Measurements from ENCODE around the gene GLIPR1L1. TPM values are rescaled to one million over a fixed set of nuclear protein-coding genes. Genes with fewer than 3 reads are reported as not detected.

Gene GLIPR1L1
- total RNA-seq, 1 experiment from 2014 or later, result not detected

- no peak for TF ChIP-seq ZNF532 (CRISPR knock-in tag; IDR thresholded peaks at IDR 0.05; ENCODE audit: borderline replicate concordance)
- TF ChIP-seq ERG (CRISPR knock-in tag; IDR thresholded peaks at IDR 0.05), result peak; percentile 50; the same call in 1 of the 2 replicates
- TF ChIP-seq ATF1 (CRISPR knock-in tag; IDR thresholded peaks at IDR 0.05), result no peak
- no peak for TF ChIP-seq EMX1 (CRISPR knock-in tag; IDR thresholded peaks at IDR 0.05)
- no peak for TF ChIP-seq SMAD4 (CRISPR knock-in tag; IDR thresholded peaks at IDR 0.05)
- no peak for TF ChIP-seq ZNF219 (CRISPR knock-in tag; IDR thresholded peaks at IDR 0.05; ENCODE audit: borderline replicate concordance)
- TF ChIP-seq ZNF416 (CRISPR knock-in tag; IDR thresholded peaks at IDR 0.05), result 0 out of 2 replicates have a peak, but pooled peaks have one; percentile 59
- TF ChIP-seq MLX (CRISPR knock-in tag; IDR thresholded peaks at IDR 0.05), result no peak
- TF ChIP-seq MXD4 (CRISPR knock-in tag; IDR thresholded peaks at IDR 0.05; ENCODE audit: borderline replicate concordance), result no peak
- 0 out of 2 replicates have a peak, but pooled peaks have one; percentile 56 for TF ChIP-seq PRRX2 (CRISPR knock-in tag; IDR thresholded peaks at IDR 0.05)
- no peak for TF ChIP-seq ESRRA (CRISPR knock-in tag; IDR thresholded peaks at IDR 0.05; ENCODE audit: borderline replicate concordance)
- TF ChIP-seq IRF1 (CRISPR knock-in tag; IDR thresholded peaks at IDR 0.05), result no peak
- TF ChIP-seq ZNF281 (CRISPR knock-in tag; IDR thresholded peaks at IDR 0.05), result no peak
- no peak for TF ChIP-seq ZNF121 (CRISPR knock-in tag; IDR thresholded peaks at IDR 0.05)
- no peak for TF ChIP-seq GABPB1 (CRISPR knock-in tag; IDR thresholded peaks at IDR 0.05)
- no peak for TF ChIP-seq TCF7 (CRISPR knock-in tag; IDR thresholded peaks at IDR 0.05; ENCODE audit: low read depth)
- TF ChIP-seq RORB (CRISPR knock-in tag; IDR thresholded peaks at IDR 0.05), result no peak
- TF ChIP-seq TP53 (CRISPR knock-in tag; IDR thresholded peaks at IDR 0.05), result no peak
- no peak for TF ChIP-seq CDX4 (CRISPR knock-in tag; IDR thresholded peaks at IDR 0.05; ENCODE audit: borderline replicate concordance)
- TF ChIP-seq ZMAT4 (CRISPR knock-in tag; IDR thresholded peaks at IDR 0.05), result no peak
- TF ChIP-seq FOXJ3 (CRISPR knock-in tag; IDR thresholded peaks at IDR 0.05; ENCODE audit: borderline replicate concordance), result no peak
- TF ChIP-seq CBFB (CRISPR knock-in tag; IDR thresholded peaks at IDR 0.05; ENCODE audit: low read depth), result 0 out of 2 replicates have a peak, but pooled peaks have one; percentile 34
- no peak for TF ChIP-seq ZSCAN18 (CRISPR knock-in tag; IDR thresholded peaks at IDR 0.05)
- no peak for TF ChIP-seq RELA (CRISPR knock-in tag; IDR thresholded peaks at IDR 0.05; ENCODE audit: borderline replicate concordance)
- no peak for TF ChIP-seq OVOL2 (CRISPR knock-in tag; IDR thresholded peaks at IDR 0.05; ENCODE audit: borderline replicate concordance)
- TF ChIP-seq MAX (CRISPR knock-in tag; IDR thresholded peaks at IDR 0.05), result no peak
- TF ChIP-seq SMAD3 (CRISPR knock-in tag; IDR thresholded peaks at IDR 0.05; ENCODE audit: borderline replicate concordance), result no peak
- no peak for TF ChIP-seq NR3C1 (CRISPR knock-in tag; conservative IDR thresholded peaks at IDR 0.05; ENCODE audit: low read depth)
These were observed 56.5 kb downstream of the GLIPR1L1 start, which contains the start of gene GLIPR1L2 (continued) for GRCh38 chr12:75390899-75391538.
